Ishikawa (cell line): ENCODE measurements around the gene CYB561.
A peak's percentile ranks its signal among the peaks of the same experiment; 100 is the strongest.

Source experiments
- CEBPB ChIP-seq: IDR thresholded peaks from 2 replicates; pipeline ENCODE4 v1.6.1; 2012
- CREB1 ChIP-seq: IDR thresholded peaks from 2 replicates; pipeline ENCODE4 v1.6.1; 2012; ENCODE audit warnings: low read depth
- EGR1 ChIP-seq: IDR thresholded peaks from 2 replicates; pipeline ENCODE4 v1.6.1; 2012
- FOXM1 ChIP-seq: IDR thresholded peaks from 2 replicates; pipeline ENCODE4 v1.6.1; 2012; ENCODE audit warnings: low read depth, borderline replicate concordance
- NFIC ChIP-seq: IDR thresholded peaks from 2 replicates; pipeline ENCODE4 v1.6.1; 2012
- RAD21 ChIP-seq: IDR thresholded peaks from 2 replicates; pipeline ENCODE4 v1.6.1; 2012; ENCODE audit warnings: low read depth
- ZBTB7A ChIP-seq: IDR thresholded peaks from 2 replicates; pipeline ENCODE4 v1.6.1; 2012; ENCODE audit warnings: low read depth
- TF ChIP-seq, protein P1 (sequence below): IDR thresholded peaks from 2 replicates; pipeline ENCODE4 v1.6.1; 2012; ENCODE audit warnings: low read depth, mild to moderate bottlenecking

DNA sequence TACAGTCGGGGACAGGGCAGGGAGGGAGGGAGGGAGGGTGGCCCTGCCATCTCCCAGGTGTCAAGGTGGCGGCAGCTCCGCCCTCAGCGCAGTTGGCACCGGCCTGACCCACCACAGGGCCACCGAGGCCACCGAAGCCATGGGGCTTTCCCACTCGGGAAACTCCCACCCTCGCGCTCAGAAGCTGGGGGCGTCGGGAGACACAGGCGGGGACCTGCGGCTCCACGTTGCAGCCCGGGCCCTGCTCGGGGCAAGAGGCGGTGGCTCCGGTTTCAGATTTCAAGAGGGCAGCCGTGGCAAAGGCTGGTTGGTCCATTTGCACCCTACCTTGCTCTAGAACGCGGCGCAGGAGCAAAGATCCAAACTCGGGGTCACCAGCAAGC is 544 bp downstream of the CYB561 start:
- TF ChIP-seq RAD21: no peak
- no peak for TF ChIP-seq EGR1
- no peak for TF ChIP-seq FOXM1
- 0 out of 2 replicates have a peak, but pooled peaks have one; percentile 13 for TF ChIP-seq CREB1
- no peak for TF ChIP-seq CEBPB
- TF ChIP-seq NFIC: 0 out of 2 replicates have a peak, but pooled peaks have one; percentile 27
- TF ChIP-seq, protein P1, sequence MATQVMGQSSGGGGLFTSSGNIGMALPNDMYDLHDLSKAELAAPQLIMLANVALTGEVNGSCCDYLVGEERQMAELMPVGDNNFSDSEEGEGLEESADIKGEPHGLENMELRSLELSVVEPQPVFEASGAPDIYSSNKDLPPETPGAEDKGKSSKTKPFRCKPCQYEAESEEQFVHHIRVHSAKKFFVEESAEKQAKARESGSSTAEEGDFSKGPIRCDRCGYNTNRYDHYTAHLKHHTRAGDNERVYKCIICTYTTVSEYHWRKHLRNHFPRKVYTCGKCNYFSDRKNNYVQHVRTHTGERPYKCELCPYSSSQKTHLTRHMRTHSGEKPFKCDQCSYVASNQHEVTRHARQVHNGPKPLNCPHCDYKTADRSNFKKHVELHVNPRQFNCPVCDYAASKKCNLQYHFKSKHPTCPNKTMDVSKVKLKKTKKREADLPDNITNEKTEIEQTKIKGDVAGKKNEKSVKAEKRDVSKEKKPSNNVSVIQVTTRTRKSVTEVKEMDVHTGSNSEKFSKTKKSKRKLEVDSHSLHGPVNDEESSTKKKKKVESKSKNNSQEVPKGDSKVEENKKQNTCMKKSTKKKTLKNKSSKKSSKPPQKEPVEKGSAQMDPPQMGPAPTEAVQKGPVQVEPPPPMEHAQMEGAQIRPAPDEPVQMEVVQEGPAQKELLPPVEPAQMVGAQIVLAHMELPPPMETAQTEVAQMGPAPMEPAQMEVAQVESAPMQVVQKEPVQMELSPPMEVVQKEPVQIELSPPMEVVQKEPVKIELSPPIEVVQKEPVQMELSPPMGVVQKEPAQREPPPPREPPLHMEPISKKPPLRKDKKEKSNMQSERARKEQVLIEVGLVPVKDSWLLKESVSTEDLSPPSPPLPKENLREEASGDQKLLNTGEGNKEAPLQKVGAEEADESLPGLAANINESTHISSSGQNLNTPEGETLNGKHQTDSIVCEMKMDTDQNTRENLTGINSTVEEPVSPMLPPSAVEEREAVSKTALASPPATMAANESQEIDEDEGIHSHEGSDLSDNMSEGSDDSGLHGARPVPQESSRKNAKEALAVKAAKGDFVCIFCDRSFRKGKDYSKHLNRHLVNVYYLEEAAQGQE: no peak
- no peak; the same call in 1 of the 2 replicates for TF ChIP-seq ZBTB7A
